ENCODE measurements around the gene SFPQ.
"Not testable (repeated sequence)": the region's sequence is repeated elsewhere in the genome, so short reads cannot be mapped to it uniquely, and the experiment has no call there.

SFPQ gene

DNA sequence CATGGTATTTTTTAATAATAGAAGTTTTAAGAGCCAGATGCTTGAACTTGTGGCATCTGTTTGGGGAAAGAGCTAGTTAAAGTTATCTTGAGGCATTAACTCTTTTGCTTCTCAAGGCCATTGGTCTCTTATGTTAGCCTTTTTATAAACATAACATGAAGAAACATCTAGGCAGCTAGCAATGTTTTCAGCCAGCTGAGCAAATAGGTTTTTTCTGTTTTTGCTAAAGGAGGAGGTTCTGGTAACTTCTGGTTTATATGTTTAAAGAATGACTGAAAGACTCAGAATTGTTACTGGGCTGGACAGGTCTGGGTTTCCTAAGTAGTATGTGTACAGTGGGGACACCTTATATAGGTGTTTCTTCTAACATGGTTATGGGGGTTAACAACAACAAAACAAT is 50.7 kb downstream of the SFPQ start:
- DNase-seq (ENCODE audit: low read depth, low spot score): not testable (repeated sequence)

DNA sequence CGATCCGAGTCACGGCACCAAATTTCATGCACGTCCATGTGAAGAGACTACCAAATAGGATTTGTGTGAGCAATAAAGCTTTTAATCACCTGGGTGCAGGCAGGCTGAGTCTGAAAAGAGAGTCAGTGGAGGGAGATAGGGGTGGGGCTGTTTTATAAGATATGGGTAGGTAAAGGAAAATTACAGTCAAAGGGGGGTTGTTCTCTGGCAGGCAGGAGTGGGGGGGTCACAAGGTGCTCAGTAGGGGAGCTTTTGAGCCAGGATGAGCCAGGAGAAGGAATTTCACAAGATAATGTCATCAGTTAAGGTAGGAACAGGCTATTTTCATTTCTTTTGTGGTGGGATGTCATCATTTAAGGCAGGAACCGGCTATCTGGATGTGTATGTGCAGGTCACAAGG is 55.4 kb downstream of the SFPQ start:
- not testable (repeated sequence) for DNase-seq (ENCODE audit: low read depth, low spot score)

GRCh38 chr1:35136780-35137179 is 56.2 kb downstream of the SFPQ start:
- DNase-seq (ENCODE audit: low read depth, low spot score): no peak

Measured in iPS DF 19.7 (cell line).